Naive thymus-derived CD8-positive, alpha-beta T cell (primary cell): Measurements from ENCODE around the gene ROPN1L. TPM values are rescaled to one million over a fixed set of nuclear protein-coding genes. Genes with fewer than 3 reads are reported as not detected.
"Not testable (repeated sequence)": the region's sequence is repeated elsewhere in the genome, so short reads cannot be mapped to it uniquely, and the experiment has no call there.

Source experiments
- ATAC-seq, 2 donors: fragments of 150-1000 bp; cut with Tn5 transposase in 1 of 2; sonication (Bioruptor Pico), chemical (Tn5 transposase) in 1 of 2; 1 replicate in 1 of 2; 2 replicates in 1 of 2; pipeline ENCODE4 v1.10.0; 2021; ENCODE audit warnings: mild to moderate bottlenecking in 2 of 2, moderate library complexity in 2 of 2
- POLR2A ChIA-PET: fragments of 350-600 bp; sonication (Branson Sonifier 250); formaldehyde crosslinking; loops from one replicate; lab custom pipeline; 2021; ENCODE audit warnings: antibody characterized with exemption; lab: Charles Lee
- DNase-seq, 10 donors: peaks; one replicate each; pipeline versions ENCODE4 v3.0.0 to v3.0.0-alpha.2; 2020 to 2022
- H3K27ac Mint-ChIP-seq, 10 donors: one replicate each; pipeline ENCODE4 v1.8.0; 2020 to 2022; ENCODE audit warnings: mild to moderate bottlenecking in 10 of 10, mixed read lengths in 10 of 10, moderate library complexity in 4 of 10, inconsistent platforms in 1 of 10
- H3K27me3 Mint-ChIP-seq, 5 donors: one replicate each; pipeline ENCODE4 v1.8.0; 2021 to 2022; ENCODE audit warnings: mixed read lengths in 5 of 5
- H3K36me3 Mint-ChIP-seq, 3 donors: one replicate each; pipeline ENCODE4 v1.8.0; 2020 to 2022; ENCODE audit warnings: mixed read lengths in 3 of 3, mild to moderate bottlenecking in 2 of 3, inconsistent platforms in 1 of 3
- H3K4me1 Mint-ChIP-seq, 4 donors: one replicate each; pipeline ENCODE4 v1.8.0; 2021 to 2022; ENCODE audit warnings: mixed read lengths in 4 of 4
- H3K4me3 Mint-ChIP-seq, 10 donors: one replicate each; pipeline ENCODE4 v1.8.0; 2020 to 2022; ENCODE audit warnings: mild to moderate bottlenecking in 10 of 10, mixed read lengths in 10 of 10, moderate library complexity in 6 of 10, inconsistent platforms in 1 of 10
- H3K9me3 Mint-ChIP-seq, 9 donors: one replicate each; pipeline ENCODE4 v1.8.0; 2020 to 2022; ENCODE audit warnings: mixed read lengths in 9 of 9, mild to moderate bottlenecking in 3 of 9, inconsistent platforms in 1 of 9, moderate library complexity in 1 of 9
- polyA plus RNA-seq, 3 donors: library from polyadenylated mRNA; unstranded; fragments of 300-500 nt; fragmentation: Illumina TruSeq; gene quantifications; one replicate each; pipeline ENCODE4 v1.2.3, GENCODE V29; 2021
- total RNA-seq, 8 experiments: library from RNA in 2 of 8; stranded (reverse) in 2 of 8; gene quantifications; one replicate each; pipeline ENCODE4 v1.2.3 and lab custom pipeline; 2021 to 2026

ROPN1L gene
- under 1 TPM in 1 of 2 experiments, not detected in 1; 0.57 TPM for total RNA-seq
- 1 to 10 TPM; 1.0 to 1.7 (median 1.6) TPM for polyA plus RNA-seq
- 0 to 0.60 (median 0.08) reads per million in 6 experiments for total RNA-seq (lab: John Stamatoyannopoulos, UW)

GRCh38 chr5:10441083-10441991, at the start of gene ROPN1L:
TSS of gene ROPN1L (plus strand) at chr5:10441879. CDS start at chr5:10442168, 289 bp downstream.
- Mint-ChIP-seq H3K27me3 (no peaks in the 10 kb centered on the region), H3K9me3 (peaks cover 0 to 4% (median 0%) of the 10 kb centered on the region in 9 donors), H3K4me1 (peaks cover 24 to 44% (median 40%) of the 10 kb centered on the region in 4 donors), H3K36me3 (peaks cover 0 to 10% (median 4%) of the 10 kb centered on the region in 3 donors), H3K27ac (peak within 1 kb of the TSS in 9 of 10 donors; percentile 4 to 79 (median 59)), H3K4me3 (peak within 1 kb of the TSS; percentile 82 to 90 (median 87))
- peak; percentile 43 to 83 (median 74) for DNase-seq
- peak; percentile 90 to 94 for ATAC-seq
- POLR2A ChIA-PET = interaction anchor here (0.7 to 1.5 kb wide), 3 partner anchors 84 to 88 kb away, joined by 3 to 5 read pairs (median 4); partner anchors contain the start of gene MARCHF6

- H3K27ac Mint-ChIP-seq, POLR2A ChIA-PET, H3K9me3 Mint-ChIP-seq, DNase-seq, H3K27me3 Mint-ChIP-seq, H3K4me3 Mint-ChIP-seq, ATAC-seq, H3K4me1 Mint-ChIP-seq: not testable (repeated sequence)
- peaks cover 0 to 90% (median 17%) of the 10 kb centered on the region in 3 donors for H3K36me3 Mint-ChIP-seq
Measured at GRCh38 chr5:10392567-10393328, 48.9 kb upstream of the ROPN1L start.

- peaks cover 0 to 7% (median 2%) of the 10 kb centered on the region in 4 donors for H3K4me1 Mint-ChIP-seq
- POLR2A ChIA-PET = no interaction called here
- DNase-seq (no peak), ATAC-seq (no peak)
- no peaks in the 10 kb centered on the region for H3K27me3 Mint-ChIP-seq
- H3K9me3 Mint-ChIP-seq = no peaks in the 10 kb centered on the region
- no peak overlapping the region for H3K4me3 Mint-ChIP-seq
- H3K36me3 Mint-ChIP-seq = peaks cover 0 to 94% (median 19%) of the 10 kb centered on the region in 3 donors
- no peak overlapping the region for H3K27ac Mint-ChIP-seq
Measured at GRCh38 chr5:10393491-10393890, 48.2 kb upstream of the ROPN1L start.

- Mint-ChIP-seq H3K9me3 (no peaks in the 10 kb centered on the region), H3K4me3 (no peak overlapping the region), H3K36me3 (peaks cover 0 to 86% (median 20%) of the 10 kb centered on the region in 3 donors), H3K27ac (peak overlapping the region in 1 of 10 donors; percentile 10), H3K27me3 (no peaks in the 10 kb centered on the region), H3K4me1 (peaks cover 0 to 5% (median 2%) of the 10 kb centered on the region in 4 donors)
- POLR2A ChIA-PET = no interaction called here
- DNase-seq (no peak), ATAC-seq (no peak)
Measured at GRCh38 chr5:10396552-10396951, 45.1 kb upstream of the ROPN1L start.

GRCh38 chr5:10399839-10400238, 41.8 kb upstream of the ROPN1L start:
- Mint-ChIP-seq H3K36me3 (peaks cover 0 to 88% (median 12%) of the 10 kb centered on the region in 3 donors), H3K9me3 (no peaks in the 10 kb centered on the region), H3K4me3 (no peak overlapping the region), H3K4me1 (peaks cover 0 to 5% (median 2%) of the 10 kb centered on the region in 4 donors), H3K27me3 (no peaks in the 10 kb centered on the region), H3K27ac (no peak overlapping the region)
- ATAC-seq (no peak), DNase-seq (no peak)
- POLR2A ChIA-PET = no interaction called here

- no peak overlapping the region for H3K27ac Mint-ChIP-seq
- ATAC-seq = no peak
- peaks cover 0 to 87% (median 12%) of the 10 kb centered on the region in 3 donors for H3K36me3 Mint-ChIP-seq
- H3K4me3 Mint-ChIP-seq = no peak overlapping the region
- POLR2A ChIA-PET = no interaction called here
- H3K27me3 Mint-ChIP-seq = no peaks in the 10 kb centered on the region
- DNase-seq = no peak
- H3K4me1 Mint-ChIP-seq = peaks cover 0 to 5% (median 2%) of the 10 kb centered on the region in 4 donors
- no peaks in the 10 kb centered on the region for H3K9me3 Mint-ChIP-seq
Measured at GRCh38 chr5:10400411-10400810, 41.3 kb upstream of the ROPN1L start.

GRCh38 chr5:10400831-10401230, 40.8 kb upstream of the ROPN1L start:
- Mint-ChIP-seq H3K27ac (peak overlapping the region in 4 of 10 donors; percentile 10 to 35 (median 27)), H3K4me3 (no peak overlapping the region), H3K27me3 (no peaks in the 10 kb centered on the region), H3K9me3 (no peaks in the 10 kb centered on the region), H3K4me1 (peaks cover 0 to 5% (median 2%) of the 10 kb centered on the region in 4 donors), H3K36me3 (peaks cover 0 to 87% (median 9%) of the 10 kb centered on the region in 3 donors)
- ATAC-seq = no peak
- POLR2A ChIA-PET = no interaction called here
- no peak for DNase-seq

GRCh38 chr5:10401498-10401897, 40.2 kb upstream of the ROPN1L start:
- POLR2A ChIA-PET = no interaction called here
- H3K27ac Mint-ChIP-seq = peak overlapping the region in 3 of 10 donors; percentile 10 to 60 (median 35)
- H3K4me3 Mint-ChIP-seq = no peak overlapping the region
- peaks cover 0 to 86% (median 9%) of the 10 kb centered on the region in 3 donors for H3K36me3 Mint-ChIP-seq
- no peak for ATAC-seq
- DNase-seq = no peak
- H3K9me3 Mint-ChIP-seq = no peaks in the 10 kb centered on the region
- no peaks in the 10 kb centered on the region for H3K27me3 Mint-ChIP-seq
- peaks cover 0 to 2% (median 2%) of the 10 kb centered on the region in 4 donors for H3K4me1 Mint-ChIP-seq

GRCh38 chr5:10403829-10404228, 37.9 kb upstream of the ROPN1L start:
- Mint-ChIP-seq H3K4me3 (no peak overlapping the region), H3K27ac (no peak overlapping the region), H3K36me3 (peaks cover 0 to 87% (median 11%) of the 10 kb centered on the region in 3 donors)

GRCh38 chr5:10406651-10407050, 35.0 kb upstream of the ROPN1L start:
- Mint-ChIP-seq H3K4me1 (peaks cover 5 to 8% (median 6%) of the 10 kb centered on the region in 4 donors), H3K27ac (peak overlapping the region in 1 of 10 donors; percentile 41), H3K27me3 (no peaks in the 10 kb centered on the region), H3K4me3 (no peak overlapping the region), H3K36me3 (peaks cover 6 to 92% (median 7%) of the 10 kb centered on the region in 3 donors), H3K9me3 (no peaks in the 10 kb centered on the region)
- DNase-seq (no peak), ATAC-seq (no peak)
- POLR2A ChIA-PET = no interaction called here

More at GRCh38 chr5:10403829-10404228, 37.9 kb upstream of the ROPN1L start:
- Mint-ChIP-seq H3K27me3 (no peaks in the 10 kb centered on the region), H3K9me3 (no peaks in the 10 kb centered on the region), H3K4me1 (peaks cover 0 to 2% (median under 1%) of the 10 kb centered on the region in 4 donors)
- ATAC-seq = no peak
- POLR2A ChIA-PET = no interaction called here
- no peak for DNase-seq

GRCh38 chr5:10409504-10409903, 32.2 kb upstream of the ROPN1L start:
- DNase-seq (no peak), ATAC-seq (no peak)
- peaks cover 5 to 12% (median 8%) of the 10 kb centered on the region in 4 donors for H3K4me1 Mint-ChIP-seq
- peaks cover 6 to 93% (median 13%) of the 10 kb centered on the region in 3 donors for H3K36me3 Mint-ChIP-seq
- H3K27ac Mint-ChIP-seq = peak overlapping the region in 9 of 10 donors; percentile 22 to 84 (median 47)
- no peaks in the 10 kb centered on the region for H3K9me3 Mint-ChIP-seq
- POLR2A ChIA-PET = interaction anchor here (0.9 kb wide), 1 partner anchor 57 kb away, joined by 3 read pairs; no protein-coding TSS in a partner anchor
- no peak overlapping the region for H3K4me3 Mint-ChIP-seq
- no peaks in the 10 kb centered on the region for H3K27me3 Mint-ChIP-seq

GRCh38 chr5:10410662-10411061, 31.0 kb upstream of the ROPN1L start:
- H3K4me1 Mint-ChIP-seq = peaks cover 5 to 12% (median 8%) of the 10 kb centered on the region in 4 donors
- POLR2A ChIA-PET = interaction anchor here (0.7 kb wide), 1 partner anchor 70 kb away, joined by 3 read pairs; no protein-coding TSS in a partner anchor
- no peaks in the 10 kb centered on the region for H3K27me3 Mint-ChIP-seq
- no peak for DNase-seq
- H3K9me3 Mint-ChIP-seq = no peaks in the 10 kb centered on the region
- no peak for ATAC-seq
- H3K27ac Mint-ChIP-seq = peak overlapping the region in 1 of 10 donors; percentile 55
- no peak overlapping the region for H3K4me3 Mint-ChIP-seq
- peaks cover 10 to 95% (median 17%) of the 10 kb centered on the region in 3 donors for H3K36me3 Mint-ChIP-seq
